HG02840 (cell line): Measurements from ENCODE around the gene SLC30A7.
"Not testable (repeated sequence)": the region's sequence is repeated elsewhere in the genome, so short reads cannot be mapped to it uniquely, and the experiment has no call there.

ENCODE experiments used
- ATAC-seq: cut with Tn5 transposase; IDR thresholded peaks from one replicate; pipeline ENCODE4 v1.9.1; 2021; ENCODE audit warnings: mild to moderate bottlenecking, moderate library complexity, moderate number of reproducible peaks; ENCODE audit not compliant: unreplicated experiment, low FRiP score

Gene SLC30A7, protein sequence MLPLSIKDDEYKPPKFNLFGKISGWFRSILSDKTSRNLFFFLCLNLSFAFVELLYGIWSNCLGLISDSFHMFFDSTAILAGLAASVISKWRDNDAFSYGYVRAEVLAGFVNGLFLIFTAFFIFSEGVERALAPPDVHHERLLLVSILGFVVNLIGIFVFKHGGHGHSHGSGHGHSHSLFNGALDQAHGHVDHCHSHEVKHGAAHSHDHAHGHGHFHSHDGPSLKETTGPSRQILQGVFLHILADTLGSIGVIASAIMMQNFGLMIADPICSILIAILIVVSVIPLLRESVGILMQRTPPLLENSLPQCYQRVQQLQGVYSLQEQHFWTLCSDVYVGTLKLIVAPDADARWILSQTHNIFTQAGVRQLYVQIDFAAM

DNA sequence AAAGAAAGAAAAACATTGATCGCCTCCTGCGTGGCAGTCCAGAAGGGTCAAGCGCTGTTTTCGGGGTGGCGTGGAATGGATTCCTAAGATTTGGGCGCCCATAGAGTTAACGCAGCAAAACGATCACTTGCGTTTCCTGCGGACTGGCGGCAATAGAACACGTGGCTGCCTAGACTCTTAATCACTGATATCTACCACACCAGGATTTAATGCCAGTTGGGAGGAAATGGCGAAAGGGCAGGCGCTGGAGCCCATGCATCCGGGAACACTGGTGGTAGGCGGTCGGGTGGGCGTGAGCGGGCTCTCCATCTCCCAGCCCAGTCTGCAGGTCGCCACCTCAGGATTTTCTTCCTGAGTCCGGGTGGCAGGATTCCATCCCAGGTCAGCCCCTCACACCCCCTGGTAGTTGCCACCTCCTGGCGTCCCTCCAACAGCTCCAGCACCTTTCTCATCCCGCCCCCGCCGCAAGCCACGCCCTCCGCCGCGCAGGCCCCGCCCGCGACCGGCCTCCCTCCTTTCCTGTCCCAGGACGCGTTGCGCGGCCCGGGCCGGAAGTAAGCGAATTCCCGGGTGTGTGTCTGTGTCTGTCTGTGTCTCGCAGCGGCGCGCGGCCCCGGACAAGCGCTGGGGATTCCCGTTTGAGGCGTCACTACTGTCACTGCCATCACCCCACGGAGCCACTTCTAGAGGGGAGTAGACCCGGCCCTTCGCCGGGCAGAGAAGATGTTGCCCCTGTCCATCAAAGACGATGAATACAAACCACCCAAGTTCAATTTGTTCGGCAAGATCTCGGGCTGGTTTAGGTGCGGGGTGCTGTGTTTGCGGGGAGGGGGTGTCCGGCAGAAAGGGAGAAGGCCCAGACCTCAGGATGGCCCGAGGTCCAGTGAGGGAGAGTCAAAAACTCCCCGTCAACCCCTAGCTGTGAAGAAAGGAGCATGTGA, at the start of gene SLC30A7:
Gene SLC30A7, plus strand, starts transcription at position 551 of the 941 bp plus-strand sequence. Its CDS starts 173 bp downstream, at position 724.
- peak; percentile 78 for ATAC-seq

DNA sequence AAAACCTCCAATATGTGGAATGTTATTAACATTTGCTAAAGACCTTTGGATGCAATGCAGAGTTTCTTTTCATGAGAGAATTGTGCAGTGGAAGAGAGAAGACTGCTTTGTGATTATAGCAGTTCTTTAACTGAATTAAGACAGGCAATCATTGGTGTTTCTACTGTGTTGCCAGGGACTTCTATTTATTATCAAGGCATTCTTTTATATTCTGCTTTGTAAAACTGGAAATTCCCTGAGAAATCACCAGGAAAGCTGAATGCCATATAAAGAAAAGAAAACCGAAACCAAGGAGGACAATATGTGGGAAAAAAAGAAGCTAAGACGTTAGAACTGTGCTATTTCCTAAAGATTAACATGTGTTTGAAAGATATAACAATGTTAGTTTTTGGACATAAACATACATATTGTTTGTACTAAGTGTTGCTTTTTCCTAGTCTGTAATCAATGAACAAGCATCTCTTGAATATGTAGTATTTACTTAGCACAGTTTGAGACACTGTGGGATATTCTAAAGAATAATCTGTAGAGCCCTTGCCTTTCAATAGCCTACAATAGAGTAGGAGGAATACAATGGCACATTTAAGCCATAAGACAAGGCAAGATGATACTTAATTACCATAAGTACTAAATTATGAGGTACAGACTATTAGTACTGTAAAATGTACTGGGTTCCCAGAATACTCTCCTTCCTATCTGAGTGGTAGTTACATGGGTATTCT, 48.4 kb upstream of the SLC30A7 start:
- no peak for ATAC-seq

DNA sequence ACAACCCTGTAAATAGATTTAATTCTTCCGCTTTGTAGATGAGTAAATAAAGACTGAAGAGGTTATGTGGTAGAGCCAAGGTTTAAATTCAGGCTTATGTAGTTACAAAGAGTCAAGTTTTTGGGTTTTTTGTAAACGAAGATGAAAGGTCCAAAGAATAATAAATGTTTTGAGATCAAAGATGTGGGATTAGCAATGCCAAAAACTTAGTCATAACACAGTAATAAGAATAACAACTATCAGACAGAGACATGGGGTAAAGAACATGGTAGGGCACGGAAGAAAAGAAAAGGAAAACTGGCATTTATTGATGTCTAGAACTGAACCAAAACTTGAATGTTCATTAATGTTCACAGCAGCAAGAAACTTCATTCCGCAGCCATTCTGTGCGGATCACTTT, 44.2 kb upstream of the SLC30A7 start:
- no peak for ATAC-seq

DNA sequence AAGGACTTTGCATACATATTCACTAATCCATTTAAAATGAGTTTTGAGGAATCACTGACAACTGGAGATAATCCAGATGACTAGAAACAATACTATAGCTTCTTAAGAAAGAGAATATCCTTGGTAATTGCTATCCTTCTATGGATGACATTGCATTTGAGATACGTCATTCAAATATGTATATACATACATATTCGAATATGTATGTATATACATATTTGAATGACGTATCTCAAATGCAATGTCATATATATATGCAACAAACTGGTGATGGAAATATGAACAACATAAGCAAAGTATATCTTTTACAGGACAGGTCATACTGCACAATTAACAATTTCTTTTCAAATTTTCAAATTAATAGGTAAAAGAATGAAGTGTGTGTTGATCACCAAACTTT, 42.9 kb upstream of the SLC30A7 start:
- no peak for ATAC-seq

DNA sequence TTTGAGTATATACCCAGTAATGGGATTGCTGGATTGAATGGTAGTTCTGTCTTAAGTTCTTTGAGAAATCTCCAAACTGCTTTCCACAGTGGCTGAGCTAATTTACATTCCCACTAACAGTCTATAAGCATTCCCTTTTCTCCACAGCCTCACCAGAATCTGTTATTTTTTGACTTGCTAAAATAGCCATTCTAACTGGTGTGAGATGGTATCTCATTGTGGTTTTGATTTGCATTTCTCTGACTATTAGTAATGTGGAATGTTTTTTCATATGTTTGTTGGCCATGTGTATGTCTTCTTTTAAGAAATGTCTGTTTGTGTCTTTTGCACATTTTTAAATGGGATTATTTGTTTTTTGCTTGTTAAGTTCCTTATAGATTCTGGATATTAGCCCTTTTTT, 40.8 kb upstream of the SLC30A7 start:
- not testable (repeated sequence) for ATAC-seq

DNA sequence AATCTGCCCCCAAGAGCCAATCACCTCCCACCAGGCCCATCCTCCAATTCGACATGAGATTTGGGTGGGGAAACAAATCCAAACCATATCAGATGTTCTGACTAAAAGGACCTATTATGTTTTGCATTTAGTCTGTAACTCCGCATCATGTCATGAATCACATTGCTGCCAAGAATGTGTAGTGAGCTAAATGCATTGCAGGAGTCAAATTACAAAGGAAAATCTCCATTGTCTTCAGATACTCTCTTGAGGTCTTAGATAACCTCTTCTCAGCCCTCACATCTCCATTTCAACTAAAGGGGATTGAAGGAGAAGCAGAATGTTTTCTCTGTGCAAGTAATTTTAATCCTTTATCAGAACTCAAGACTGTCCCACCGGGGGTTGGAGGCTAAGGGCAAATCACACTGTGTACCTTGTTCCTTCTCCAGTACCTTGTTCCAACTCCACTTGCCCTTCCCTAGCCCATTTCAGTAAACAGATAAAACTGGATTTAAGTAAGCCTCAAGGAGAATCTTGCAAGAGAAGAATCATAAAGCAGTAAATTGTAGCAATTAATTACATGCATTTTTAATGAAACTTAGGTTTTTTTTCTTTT, 35.4 kb upstream of the SLC30A7 start:
- no peak for ATAC-seq

DNA sequence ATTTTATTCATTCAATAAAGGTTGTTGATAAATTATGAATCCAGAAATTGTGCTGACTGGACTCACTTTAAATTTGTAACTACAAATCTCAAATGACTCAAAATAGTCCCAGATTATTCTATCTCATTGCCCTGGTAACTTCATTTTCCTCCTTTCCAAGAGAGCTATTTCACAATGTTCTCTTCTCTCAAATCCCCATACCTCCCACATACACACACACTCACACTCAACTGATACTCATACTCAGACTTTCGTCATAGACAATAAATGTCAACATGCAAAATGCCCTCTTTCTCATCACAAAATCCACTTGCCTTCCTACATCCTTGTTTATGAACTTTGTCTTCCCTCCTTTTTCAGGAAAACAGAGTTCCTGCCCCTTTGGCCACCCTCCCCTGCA, 34.5 kb upstream of the SLC30A7 start:
- no peak for ATAC-seq

DNA sequence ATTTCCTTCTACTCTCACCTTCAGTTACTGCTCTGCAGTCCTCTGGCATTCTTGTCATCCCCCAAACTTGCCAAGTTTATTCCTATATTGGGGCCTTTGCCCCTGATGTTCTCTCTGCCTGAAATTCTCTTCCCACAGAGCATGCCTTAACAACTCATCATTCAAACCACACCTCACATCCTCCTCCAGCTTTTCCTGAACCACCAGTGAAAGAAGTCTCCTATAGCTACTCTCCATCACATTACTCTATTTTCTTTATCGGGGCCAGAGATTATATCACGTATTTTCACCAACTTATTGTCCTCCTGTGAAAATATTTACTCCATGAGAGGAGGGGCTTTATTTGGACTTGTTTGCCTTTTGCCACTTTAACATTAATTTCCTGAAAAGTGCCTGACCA, 33.3 kb upstream of the SLC30A7 start:
- ATAC-seq: no peak

DNA sequence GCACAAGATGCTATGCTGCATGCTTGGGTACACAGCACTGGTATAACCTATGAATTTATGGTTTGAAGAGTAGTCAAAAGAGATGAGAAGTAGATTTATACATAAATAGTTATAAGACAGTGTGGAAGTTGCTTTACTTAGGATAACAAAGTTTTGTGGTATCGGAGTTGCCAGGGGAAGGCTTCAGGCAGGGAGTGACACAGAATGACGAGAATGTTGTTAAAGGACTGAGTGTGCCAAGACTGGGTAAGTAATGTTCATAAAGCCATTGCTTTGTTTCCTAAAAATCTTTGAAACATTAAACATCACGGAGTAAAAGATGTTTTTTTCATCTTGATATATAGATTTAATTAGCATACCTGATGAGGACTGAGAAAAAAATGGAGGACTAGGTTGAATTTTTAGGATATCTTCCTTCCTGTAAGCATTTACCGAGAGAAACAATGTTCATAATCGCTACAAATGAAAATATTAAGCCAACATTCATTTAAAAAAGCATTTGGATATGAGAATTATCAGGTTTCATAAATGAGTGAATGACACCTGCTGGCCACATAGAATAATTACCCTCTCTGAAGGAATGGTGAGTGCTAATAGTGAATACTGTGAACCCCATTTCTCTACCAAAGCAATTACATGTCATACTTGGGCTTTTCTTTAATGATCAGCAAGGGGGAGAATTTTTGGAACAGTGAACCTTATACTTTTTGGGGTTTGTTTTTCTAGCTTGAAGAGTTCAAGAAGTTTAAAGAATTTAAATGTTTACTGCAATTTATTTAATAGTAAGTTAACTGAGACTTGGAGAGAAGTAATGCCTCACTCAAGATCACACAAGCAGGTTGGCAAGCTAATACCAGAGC, 29.6 kb upstream of the SLC30A7 start:
- ATAC-seq: peak; percentile 65

DNA sequence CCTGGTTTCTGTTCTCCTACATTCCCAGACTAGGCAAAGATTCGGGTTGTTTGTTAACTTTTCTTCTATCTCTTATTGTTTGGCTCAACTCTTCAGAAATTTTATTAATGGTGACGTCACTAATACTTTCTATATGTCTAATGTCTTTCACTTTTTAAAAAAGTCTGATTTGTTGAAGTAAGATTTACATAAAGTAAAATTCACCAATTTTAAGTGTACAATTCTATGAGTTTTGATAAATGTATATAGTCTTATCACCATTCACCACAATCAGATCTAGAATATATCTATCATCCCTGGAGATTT, 29.0 kb upstream of the SLC30A7 start:
- ATAC-seq: no peak

DNA sequence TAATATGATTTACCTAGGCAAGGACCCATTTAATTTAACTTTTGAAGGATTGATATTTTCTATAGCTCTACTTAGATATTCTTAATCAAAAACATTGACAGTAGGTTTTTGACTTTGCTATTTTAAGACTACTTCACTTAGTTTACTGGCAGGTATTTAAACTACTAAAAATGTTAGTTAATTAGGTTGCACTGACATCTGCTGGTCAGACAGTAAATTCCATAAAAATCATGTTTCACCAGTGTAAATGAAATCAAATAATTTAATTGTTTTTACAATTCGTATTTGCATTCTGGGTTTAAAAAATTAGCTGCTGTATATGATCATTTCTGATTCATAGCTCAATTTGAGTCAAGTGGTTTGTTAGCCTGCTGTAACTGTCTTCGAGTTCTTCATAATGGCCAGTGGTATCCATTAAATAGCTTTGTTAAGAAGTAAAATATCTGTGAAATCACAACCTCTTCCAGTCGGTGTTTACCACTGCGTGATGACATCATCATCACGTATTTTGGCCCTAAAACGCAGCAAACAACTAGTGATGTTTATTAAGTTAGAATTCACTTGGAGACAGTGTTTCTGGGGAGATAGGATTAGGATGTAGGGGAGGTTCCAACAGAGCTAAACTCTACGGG, 27.4 kb upstream of the SLC30A7 start:
- no peak for ATAC-seq

DNA sequence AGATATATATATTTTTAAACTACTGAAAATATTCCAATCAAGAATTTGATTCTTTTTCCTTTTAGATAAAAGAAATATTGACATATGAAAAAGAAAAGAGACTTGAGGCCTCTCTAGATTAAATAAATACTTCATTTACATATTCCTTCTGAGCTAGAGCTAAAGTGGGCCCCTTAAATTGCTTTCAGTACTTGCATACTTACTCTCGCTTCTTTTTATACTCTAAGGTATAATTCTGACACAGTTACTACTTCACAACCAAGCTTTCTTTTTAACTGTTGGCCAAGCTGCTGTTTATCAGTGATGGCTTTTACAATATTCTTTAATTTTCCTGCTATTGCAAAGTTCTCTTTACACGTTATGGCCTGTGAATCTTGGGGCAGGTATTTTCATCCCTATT, 25.9 kb upstream of the SLC30A7 start:
- no peak for ATAC-seq

DNA sequence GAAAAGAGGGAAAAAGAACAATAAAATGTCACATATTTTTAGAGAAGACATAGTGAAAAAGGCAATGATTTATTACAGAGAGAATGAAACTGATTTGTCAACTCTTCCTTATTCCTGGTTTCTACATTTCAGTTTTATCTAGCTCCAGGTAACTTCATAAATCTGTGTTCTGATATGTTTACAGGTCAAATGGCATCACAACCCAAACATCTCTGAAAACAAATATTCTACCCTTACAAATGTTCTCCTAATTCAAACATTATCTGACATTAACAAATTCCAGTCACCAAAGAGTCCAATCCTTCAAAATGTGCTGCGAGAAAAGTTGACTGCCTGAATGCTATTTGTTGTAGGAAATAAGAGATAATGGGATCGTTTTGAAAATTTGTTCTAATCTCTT, 21.5 kb upstream of the SLC30A7 start:
- ATAC-seq: no peak

DNA sequence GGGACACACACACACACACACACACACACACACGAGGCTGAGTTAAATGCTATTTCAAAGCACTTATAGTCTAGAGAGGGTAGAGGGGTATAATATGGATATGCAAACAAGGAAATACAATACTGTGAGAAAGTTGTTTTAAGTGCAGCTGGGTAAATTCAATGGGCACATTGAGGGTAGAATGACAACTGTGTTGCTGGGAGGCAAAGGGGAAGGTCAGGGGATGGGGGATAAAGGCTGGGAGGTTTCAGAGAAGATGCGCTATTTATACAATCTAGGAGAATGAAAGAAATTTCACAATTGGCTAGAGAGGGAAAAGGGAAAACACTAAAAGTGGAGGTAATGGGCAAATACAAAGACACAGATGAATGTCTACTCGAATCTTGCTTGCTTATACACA, 20.7 kb upstream of the SLC30A7 start:
- no peak for ATAC-seq

DNA sequence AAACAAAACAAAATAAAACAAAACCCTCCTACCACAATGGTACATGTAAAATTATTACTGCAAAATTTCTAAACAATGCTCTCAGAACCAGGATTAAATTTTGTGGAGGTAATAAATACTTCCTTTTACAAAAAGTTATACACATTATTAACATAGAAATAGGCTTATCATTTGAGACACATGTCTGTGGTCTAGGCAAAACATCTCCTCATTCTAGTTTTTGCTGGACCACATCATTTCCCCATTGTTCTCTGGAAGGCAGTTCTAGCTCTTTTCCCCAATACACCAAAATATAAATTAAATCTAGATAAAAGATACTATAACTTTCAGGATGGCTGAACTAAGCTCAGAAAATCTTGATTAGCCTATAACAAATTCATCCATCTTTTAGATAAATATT, 19.6 kb upstream of the SLC30A7 start:
- ATAC-seq: no peak

DNA sequence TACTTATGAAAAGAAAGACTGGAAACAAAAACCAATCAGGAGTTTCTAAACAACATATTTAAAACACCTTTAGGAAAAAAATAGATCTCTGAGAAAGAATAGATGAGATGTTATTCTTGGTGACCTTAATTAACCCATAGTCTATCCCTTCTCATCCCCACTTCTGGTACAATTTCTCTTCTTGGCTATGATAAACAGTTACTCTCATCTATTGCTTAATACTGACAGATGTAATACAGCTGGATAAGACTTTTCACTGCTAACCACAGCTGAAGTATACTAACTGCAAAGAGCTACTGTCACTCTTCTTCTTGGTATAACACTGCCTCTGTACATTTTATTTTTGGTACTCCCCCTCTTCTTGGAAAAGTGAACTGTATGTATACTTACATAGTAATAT, 16.5 kb upstream of the SLC30A7 start:
- no peak for ATAC-seq

DNA sequence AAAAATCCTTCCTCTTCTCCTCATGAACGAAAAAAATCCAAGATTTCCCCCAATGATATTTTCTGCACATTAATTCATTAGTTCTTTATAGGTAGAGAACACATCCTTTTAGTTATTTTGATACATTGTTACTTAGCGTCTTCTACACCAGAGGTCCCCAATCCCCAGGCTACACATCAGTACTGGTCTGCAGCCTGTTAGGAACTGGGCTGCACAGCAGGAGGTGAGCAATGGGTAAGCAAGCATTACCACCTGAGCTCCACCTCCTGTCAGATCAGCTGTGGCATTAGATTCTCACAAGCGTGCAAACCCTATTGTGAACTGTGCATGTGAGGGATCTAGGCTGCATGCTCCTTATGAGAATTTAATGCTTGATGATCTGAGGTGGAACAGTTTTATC, 14.2 kb upstream of the SLC30A7 start:
- no peak for ATAC-seq

DNA sequence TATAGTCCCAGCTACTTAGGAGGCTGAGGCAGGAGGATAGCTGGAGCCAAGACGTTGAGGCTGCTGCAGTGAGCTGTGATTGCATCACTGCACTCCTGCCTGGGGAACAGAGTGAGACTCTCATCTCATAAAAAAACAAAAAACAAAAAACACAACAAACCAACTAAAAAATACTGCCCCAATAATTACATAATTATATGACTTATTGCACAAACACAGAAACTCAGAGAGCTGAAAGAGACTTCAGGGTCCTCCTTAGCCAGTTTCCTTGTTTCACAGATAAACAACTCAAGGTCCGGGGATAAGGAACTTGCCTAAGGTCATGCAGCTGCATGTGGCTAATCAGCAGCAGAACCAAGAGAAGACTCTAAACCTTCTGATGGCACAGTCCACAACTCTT, 13.2 kb upstream of the SLC30A7 start:
- no peak for ATAC-seq

DNA sequence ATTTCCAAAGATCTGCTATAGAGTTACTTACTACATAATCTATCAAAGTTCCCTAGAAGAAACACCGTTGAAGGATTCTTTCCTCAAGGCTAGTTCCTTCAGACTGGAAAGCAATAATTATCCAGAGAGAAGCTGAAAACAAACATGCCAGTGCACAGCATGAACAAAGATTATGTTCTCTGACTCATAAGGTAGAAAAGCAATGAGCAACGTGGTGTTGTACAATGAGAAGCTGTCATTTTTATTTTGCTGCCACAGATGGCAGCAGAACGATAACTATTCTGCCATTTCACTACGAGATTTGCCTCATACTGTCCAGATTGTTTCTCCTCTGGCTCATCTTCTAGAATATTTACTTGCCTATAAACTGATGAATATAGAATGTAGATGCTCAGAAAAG, 11.9 kb upstream of the SLC30A7 start:
- no peak for ATAC-seq
